ENCODE data around the gene CHST11.

- TF ChIP-seq CTCF (IDR thresholded peaks at IDR 0.05; ENCODE audit: insufficient read depth, low read length, poor library complexity, severe bottlenecking) (no peak), EZH2phosphoT487 (conservative IDR thresholded peaks at IDR 0.05; ENCODE audit: low read length) (no peak)
Measured at GRCh38 chr12:104668274-104668718, 211.5 kb downstream of the CHST11 start.
